Stomach (tissue), 9 donors: ENCODE measurements around the gene GAA. TPM values are rescaled to one million over a fixed set of nuclear protein-coding genes. Genes with fewer than 3 reads are reported as not detected.

Experiments used
- DNase-seq, 2 donors: peaks; one replicate each; pipeline versions ENCODE4 v3.0.0 to v3.0.0-alpha.2; 2013 to 2019
- H3K27ac ChIP-seq, 5 donors: fragments of 200-600 bp in 4 of 5; sonication (generic) in 4 of 5; one replicate each; pipeline ENCODE4 v1.5.1; 2013 to 2019; ENCODE audit warnings: mild to moderate bottlenecking in 1 of 5, moderate library complexity in 1 of 5
- H3K27me3 ChIP-seq, 3 donors: fragments of 200-600 bp; sonication (generic); one replicate each; pipeline ENCODE4 v1.5.1; 2017 to 2019; ENCODE audit warnings: mixed run types in 1 of 3
- H3K36me3 ChIP-seq, 4 donors: fragments of 200-600 bp; sonication (generic); 1 replicate in 3 of 4; 2 replicates in 1 of 4; pipeline ENCODE4 v1.5.1; 2016 to 2019
- H3K4me1 ChIP-seq, 4 donors: fragments of 200-600 bp; sonication (generic); one replicate each; pipeline ENCODE4 v1.5.1; 2016 to 2019
- H3K4me3 ChIP-seq, 4 donors: fragments of 200-600 bp; sonication (generic) in 3 of 4; one replicate each; pipeline ENCODE4 v1.5.1; 2016 to 2019; ENCODE audit warnings: mild to moderate bottlenecking in 1 of 4
- H3K9me3 ChIP-seq, 4 donors: fragments of 200-600 bp; sonication (generic); one replicate each; pipeline ENCODE4 v1.5.1; 2016 to 2019
- EP300 ChIP-seq: sonication (generic); formaldehyde crosslinking; IDR thresholded peaks from one replicate; pipeline ENCODE4 v1.6.1; 2017; ENCODE audit warnings: antibody characterized with exemption
- POLR2A ChIP-seq, 4 donors: fragments of 450-650 bp; IDR thresholded peaks; one replicate each; pipeline ENCODE4 v1.6.1; 2016; ENCODE audit warnings: antibody characterized with exemption in 4 of 4, control low read depth in 2 of 4, mild to moderate bottlenecking in 1 of 4, moderate library complexity in 1 of 4
- POLR2AphosphoS5 ChIP-seq, 3 donors: sonication (generic); formaldehyde crosslinking; IDR thresholded peaks; one replicate each; pipeline ENCODE4 v1.6.1; 2016; ENCODE audit warnings: antibody characterized with exemption in 3 of 3
- WGBS, 5 donors: extraction: QIAGEN DNeasy Blood & Tissue Kit in 3 of 5; methylation state at CpG; one replicate each; pipeline versions ENCODE4 v1.1.5 to v1.1.7; 2013 to 2018; 5-methylcytosine and 5-hydroxymethylcytosine counted together
- intact Hi-C: fragments of 100-400 bp; cut with DNase I; formaldehyde crosslinking; loops from one replicate; pipeline ENCODE4 v1.15.1; 2023; ENCODE audit warnings: low total_unique reads
- polyA plus RNA-seq, 3 donors: library from polyadenylated mRNA; stranded (reverse); fragments of 200-250 nt; gene quantifications; one replicate each; pipeline ENCODE4 v1.2.3, GENCODE V29; 2013
- total RNA-seq, 5 donors: library from RNA; depleted of rRNA; stranded (reverse); fragments of >200 nt; gene quantifications; one replicate each; pipeline versions ENCODE4 v1.1.0 to v1.2.3, GENCODE V29; 2014 to 2016
- TF ChIP-seq, protein P1 (sequence below), 7 experiments: fragments of 450-650 bp in 4 of 7; fragments of 200-600 bp in 3 of 7; sonication (generic) in 3 of 7; IDR thresholded peaks; one replicate each; pipeline ENCODE4 v1.5.1; 2016 to 2019; ENCODE audit warnings: antibody characterized with exemption in 7 of 7, control low read depth in 2 of 7, mild to moderate bottlenecking in 1 of 7
- donor health status: healthy with polysubstance abuse.
- donor health status: Bipolar disorder and iron deficiency.
- donor health status: healthy.

GAA gene
- total and polyA plus RNA-seq, 8 donors: 9.6 to 63.4 (median 22.0) TPM

DNA sequence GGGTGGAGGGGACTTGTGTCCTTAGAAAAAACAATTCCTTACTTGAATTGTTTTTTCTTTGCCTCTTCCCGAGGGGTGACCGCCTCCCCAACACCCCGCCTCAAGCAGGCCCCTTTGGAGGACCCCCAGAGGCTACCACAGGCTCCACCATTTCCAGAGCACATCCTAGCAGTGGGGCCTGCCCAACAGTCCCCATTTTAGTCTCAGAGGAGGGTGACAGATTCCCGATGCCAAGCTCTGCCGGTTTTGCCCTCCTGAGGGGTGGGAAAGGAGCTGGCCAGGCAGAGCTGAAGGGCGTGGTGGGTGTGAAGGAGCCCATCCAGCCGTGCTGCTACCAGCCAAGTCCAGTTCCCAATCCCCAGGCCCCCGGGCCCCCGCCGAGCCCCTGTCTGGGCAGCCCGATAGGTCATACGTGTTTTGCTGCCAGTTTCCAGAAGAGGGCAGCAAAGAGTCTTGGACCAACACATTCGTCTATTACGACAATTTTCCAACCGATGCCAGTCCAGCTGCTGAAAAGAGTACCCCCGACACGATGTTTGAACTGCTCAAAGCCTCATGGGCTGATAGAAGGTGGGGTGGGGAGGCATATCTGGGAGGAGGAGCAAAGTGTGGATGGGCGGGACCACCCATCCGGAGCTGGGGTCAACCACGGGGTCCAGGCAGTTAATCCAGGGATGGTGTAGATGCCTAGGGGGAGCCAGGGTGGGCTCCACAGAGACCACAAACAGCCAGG lies 18.8 kb upstream of the GAA start:
- no peaks in the 10 kb centered on the region for H3K27me3 ChIP-seq
- H3K4me1 ChIP-seq: peaks cover 0 to 10% (median 8%) of the 10 kb centered on the region in 4 donors
- peak; percentile 70 to 90 for DNase-seq
- 25 to 38% (median 28%) methylated on average over 15 to 20 of the region's 20 CpGs for WGBS, 5 donors
- no peaks in the 10 kb centered on the region for H3K9me3 ChIP-seq
- intact Hi-C loops: no loop called here
- H3K36me3 ChIP-seq: peaks cover 0 to 4% (median 0%) of the 10 kb centered on the region in 4 donors
- H3K4me3 ChIP-seq: peak overlapping the region in 2 of 4 donors; percentile 5 to 7
- peak overlapping the region in 1 of 5 donors; percentile 54 for H3K27ac ChIP-seq
- no peak for TF ChIP-seq POLR2A (IDR thresholded peaks at IDR 0.05)
- TF ChIP-seq, protein P1, sequence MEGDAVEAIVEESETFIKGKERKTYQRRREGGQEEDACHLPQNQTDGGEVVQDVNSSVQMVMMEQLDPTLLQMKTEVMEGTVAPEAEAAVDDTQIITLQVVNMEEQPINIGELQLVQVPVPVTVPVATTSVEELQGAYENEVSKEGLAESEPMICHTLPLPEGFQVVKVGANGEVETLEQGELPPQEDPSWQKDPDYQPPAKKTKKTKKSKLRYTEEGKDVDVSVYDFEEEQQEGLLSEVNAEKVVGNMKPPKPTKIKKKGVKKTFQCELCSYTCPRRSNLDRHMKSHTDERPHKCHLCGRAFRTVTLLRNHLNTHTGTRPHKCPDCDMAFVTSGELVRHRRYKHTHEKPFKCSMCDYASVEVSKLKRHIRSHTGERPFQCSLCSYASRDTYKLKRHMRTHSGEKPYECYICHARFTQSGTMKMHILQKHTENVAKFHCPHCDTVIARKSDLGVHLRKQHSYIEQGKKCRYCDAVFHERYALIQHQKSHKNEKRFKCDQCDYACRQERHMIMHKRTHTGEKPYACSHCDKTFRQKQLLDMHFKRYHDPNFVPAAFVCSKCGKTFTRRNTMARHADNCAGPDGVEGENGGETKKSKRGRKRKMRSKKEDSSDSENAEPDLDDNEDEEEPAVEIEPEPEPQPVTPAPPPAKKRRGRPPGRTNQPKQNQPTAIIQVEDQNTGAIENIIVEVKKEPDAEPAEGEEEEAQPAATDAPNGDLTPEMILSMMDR (IDR thresholded peaks at IDR 0.05): peak in 4 of 7 experiments; percentile 58 to 77 (median 70)

DNA sequence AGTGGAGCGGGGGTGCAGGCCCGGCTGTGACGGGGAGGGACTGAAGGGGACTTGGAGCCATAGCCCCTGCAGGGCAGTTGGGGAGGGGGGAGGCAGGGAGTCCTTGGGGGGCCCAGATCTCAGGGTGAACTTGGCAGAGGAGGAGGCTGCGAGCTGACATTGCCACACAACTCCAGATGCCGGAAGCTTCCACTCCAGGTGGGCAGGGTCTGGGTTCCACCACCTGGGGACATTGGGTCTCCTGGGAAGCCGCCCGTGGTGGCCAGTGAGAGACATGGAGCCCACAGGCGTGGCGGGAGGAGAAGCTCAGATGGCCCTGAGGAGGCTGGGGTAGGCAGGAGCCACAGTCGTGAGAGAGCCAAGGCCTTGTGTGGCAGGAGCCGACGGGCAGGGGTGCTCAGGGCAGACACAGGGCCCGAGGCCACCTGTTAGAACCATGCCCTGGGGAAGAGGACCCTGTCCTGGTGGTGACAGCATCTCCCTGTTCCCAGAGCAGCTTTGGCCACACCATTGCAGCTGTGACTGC lies 18.2 kb upstream of the GAA start:
- TF ChIP-seq, protein P1 (IDR thresholded peaks at IDR 0.05): no peak
- TF ChIP-seq POLR2A (IDR thresholded peaks at IDR 0.05) (no peak), EP300 (no peak), POLR2AphosphoS5 (IDR thresholded peaks at IDR 0.05) (no peak)
- Histone ChIP-seq H3K36me3 (peaks cover 0 to 4% (median 0%) of the 10 kb centered on the region in 4 donors), H3K27ac (no peak overlapping the region), H3K9me3 (no peaks in the 10 kb centered on the region), H3K4me3 (no peak overlapping the region), H3K27me3 (no peaks in the 10 kb centered on the region), H3K4me1 (peaks cover 0 to 10% (median 8%) of the 10 kb centered on the region in 4 donors)
- no peak for DNase-seq
- WGBS, 5 donors: 75 to 90% (median 86%) methylated on average over 9 to 13 of the region's 13 CpGs
- intact Hi-C loops: no loop called here

DNA sequence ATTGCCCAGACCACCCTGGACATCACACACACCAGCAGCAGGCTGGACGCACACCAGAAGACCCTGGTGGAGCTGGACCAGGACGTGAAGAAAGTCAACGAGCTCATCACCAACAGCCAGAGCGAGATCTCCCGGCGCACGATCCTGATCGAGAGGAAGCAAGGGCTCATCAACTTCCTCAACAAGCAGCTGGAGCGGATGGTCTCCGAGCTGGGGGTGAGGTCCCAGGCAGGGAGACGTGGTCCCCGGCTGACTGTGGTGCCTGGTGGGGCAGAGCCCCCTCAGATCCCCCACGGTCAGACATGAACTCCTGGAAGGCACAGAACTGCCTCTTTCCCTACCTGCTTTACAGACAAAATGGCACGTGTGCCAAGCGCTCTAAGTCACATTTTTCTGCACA lies 16.6 kb upstream of the GAA start:
- TF ChIP-seq EP300 (no peak), POLR2AphosphoS5 (IDR thresholded peaks at IDR 0.05) (no peak), POLR2A (IDR thresholded peaks at IDR 0.05) (no peak)
- TF ChIP-seq, protein P1 (IDR thresholded peaks at IDR 0.05): no peak
- no peak for DNase-seq
- H3K9me3 ChIP-seq: no peaks in the 10 kb centered on the region
- no peaks in the 10 kb centered on the region for H3K27me3 ChIP-seq
- H3K27ac ChIP-seq: no peak overlapping the region
- intact Hi-C loops: no loop called here
- H3K4me1 ChIP-seq: peaks cover 0 to 10% (median 8%) of the 10 kb centered on the region in 4 donors
- WGBS, 5 donors: 90 to 95% (median 91%) methylated on average over 12 to 15 of the region's 15 CpGs
- H3K4me3 ChIP-seq: no peak overlapping the region
- H3K36me3 ChIP-seq: peaks cover 0 to 6% (median 0%) of the 10 kb centered on the region in 4 donors

DNA sequence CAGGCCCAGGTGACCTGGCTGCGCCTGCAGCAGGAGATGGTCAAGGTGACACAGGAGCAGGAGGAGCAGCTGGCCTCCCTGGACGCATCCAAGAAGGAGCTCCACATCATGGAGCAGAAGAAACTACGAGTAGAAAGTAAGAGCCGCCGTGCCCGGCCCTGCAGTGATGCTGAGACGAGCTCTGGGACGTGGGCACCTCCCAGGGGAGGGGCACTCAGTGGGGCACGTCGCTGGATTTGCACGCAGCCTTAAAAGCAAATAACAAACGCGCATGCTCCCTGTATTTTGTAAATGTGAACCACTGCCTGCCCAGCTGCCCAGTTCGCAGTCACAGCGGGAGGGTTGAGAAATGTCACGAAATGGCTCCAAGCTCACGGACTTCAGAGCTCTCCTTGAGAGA lies 15.3 kb upstream of the GAA start:
- no peak for TF ChIP-seq EP300
- TF ChIP-seq POLR2AphosphoS5 (IDR thresholded peaks at IDR 0.05): no peak
- no peak for TF ChIP-seq POLR2A (IDR thresholded peaks at IDR 0.05)
- TF ChIP-seq, protein P1 (IDR thresholded peaks at IDR 0.05): no peak
- intact Hi-C loops: no loop called here
- Histone ChIP-seq H3K27me3 (no peaks in the 10 kb centered on the region), H3K4me1 (peaks cover 0 to 10% (median 8%) of the 10 kb centered on the region in 4 donors), H3K36me3 (peaks cover 0 to 15% (median 0%) of the 10 kb centered on the region in 4 donors), H3K9me3 (no peaks in the 10 kb centered on the region), H3K27ac (no peak overlapping the region), H3K4me3 (no peak overlapping the region)
- WGBS, 5 donors: 66 to 82% (median 73%) methylated on average over 17 of the region's 17 CpGs
- no peak for DNase-seq
